B cell (primary cell): ENCODE data around the gene MRM1. TPM values are rescaled to one million over a fixed set of nuclear protein-coding genes. Genes with fewer than 3 reads are reported as not detected.
A peak's percentile ranks its signal among the peaks of the same experiment; 100 is the strongest.

Source experiments
- ATAC-seq: fragments of 200-7000 bp; cut with Tn5 transposase; one replicate; pipeline ENCODE4 v1.10.0; 2021; ENCODE audit warnings: low read depth, mild to moderate bottlenecking, moderate number of reproducible peaks, moderate library complexity
- CTCF ChIA-PET: fragments of 350-600 bp; sonication (Branson Sonifier 250); formaldehyde crosslinking; loops from one replicate; lab custom pipeline; 2021; ENCODE audit warnings: antibody characterized with exemption, inconsistent platforms; lab: Charles Lee
- POLR2A ChIA-PET: fragments of 350-600 bp; sonication (Branson Sonifier 250); formaldehyde crosslinking; loops from one replicate; lab custom pipeline; 2021; ENCODE audit warnings: antibody characterized with exemption; lab: Charles Lee
- DNase-seq: peaks from one replicate; pipeline ENCODE4 v3.0.0; 2013
- H2AFZ ChIP-seq: 2 replicates; pipeline ENCODE4 v1.6.1; 2012; ENCODE audit warnings: mild to moderate bottlenecking, low read depth, low read length; ENCODE audit not compliant: insufficient read depth, poor library complexity, severe bottlenecking
- H3K27ac ChIP-seq, 2 donors: 1 replicate in 1 of 2; 2 replicates in 1 of 2; pipeline ENCODE4 v1.5.1; 2012 to 2013; ENCODE audit warnings: low read length in 2 of 2, mild to moderate bottlenecking in 2 of 2, moderate library complexity in 1 of 2
- H3K27me3 ChIP-seq, 4 experiments: fragments of 200-600 bp in 1 of 4; sonication (generic) in 1 of 4; replicated peaks in 1 of 4; 1 replicate in 2 of 4; 2 replicates in 2 of 4; pipeline versions ENCODE4 v1.6.1 to v1.7.0; 2013 to 2016; ENCODE audit warnings: low read length in 3 of 4, mild to moderate bottlenecking in 2 of 4, mixed read lengths in 1 of 4, moderate library complexity in 1 of 4; ENCODE audit not compliant: insufficient read depth in 4 of 4, control insufficient read depth in 3 of 4; ENCODE audit errors: control extremely low read depth in 1 of 4
- H3K36me3 ChIP-seq, 2 experiments: replicated peaks in 1 of 2; 1 replicate in 1 of 2; 2 replicates in 1 of 2; pipeline versions ENCODE4 v1.6.1 to v1.7.1; 2013; ENCODE audit warnings: low read length in 1 of 2; ENCODE audit not compliant: insufficient read depth in 2 of 2, control insufficient read depth in 1 of 2; ENCODE audit errors: control extremely low read depth in 1 of 2, extremely low read depth in 1 of 2
- H3K4me1 ChIP-seq, 2 donors: fragments of 200-600 bp in 1 of 2; sonication (generic) in 1 of 2; 1 replicate in 1 of 2; 2 replicates in 1 of 2; pipeline versions ENCODE4 v1.5.1 to v1.6.1; 2013 to 2017; ENCODE audit warnings: low read length in 2 of 2; ENCODE audit not compliant: control insufficient read depth in 2 of 2, insufficient read depth in 2 of 2
- H3K4me2 ChIP-seq: replicated peaks from 2 replicates; pipeline ENCODE3; 2012; ENCODE audit warnings: mild to moderate bottlenecking, low read depth, low read length; ENCODE audit not compliant: poor library complexity, severe bottlenecking
- H3K4me3 ChIP-seq, 5 experiments: fragments of 200-600 bp in 1 of 5; sonication (generic) in 1 of 5; 1 replicate in 3 of 5; 2 replicates in 2 of 5; pipeline versions ENCODE4 v1.5.1 to v1.7.0; 2011 to 2016; ENCODE audit warnings: low read length in 4 of 5, mild to moderate bottlenecking in 4 of 5, low read depth in 2 of 5, control low read depth in 1 of 5, moderate library complexity in 1 of 5; ENCODE audit not compliant: insufficient read depth in 1 of 5; ENCODE audit errors: control extremely low read depth in 1 of 5, extremely low read depth in 1 of 5
- H3K79me2 ChIP-seq: fragments of 200-600 bp; sonication (generic); one replicate; pipeline ENCODE4 v1.6.0; 2016; ENCODE audit warnings: low read length; ENCODE audit not compliant: control insufficient read depth, insufficient read depth
- H3K9ac ChIP-seq: fragments of 200-600 bp; sonication (generic); 2 replicates; pipeline ENCODE4 v1.6.1; 2017; ENCODE audit warnings: mild to moderate bottlenecking, low read length, moderate library complexity
- H3K9me3 ChIP-seq, 3 donors: one replicate each; pipeline versions ENCODE4 v1.6.1 to v1.7.1; 2013; ENCODE audit warnings: low read length in 2 of 3; ENCODE audit not compliant: control insufficient read depth in 2 of 3, insufficient read depth in 1 of 3; ENCODE audit errors: control extremely low read depth in 1 of 3
- H4K20me1 ChIP-seq: 2 replicates; pipeline ENCODE4 v1.6.0; 2012; ENCODE audit warnings: mild to moderate bottlenecking, low read length; ENCODE audit not compliant: insufficient read depth, control insufficient read depth, poor library complexity, severe bottlenecking
- H3K27ac Mint-ChIP-seq: one replicate; pipeline ENCODE4 v1.8.0; 2021; ENCODE audit warnings: mixed read lengths
- H3K27me3 Mint-ChIP-seq: one replicate; pipeline ENCODE4 v1.8.0; 2021; ENCODE audit warnings: mixed read lengths
- H3K4me1 Mint-ChIP-seq: one replicate; pipeline ENCODE4 v1.8.0; 2021; ENCODE audit warnings: mixed read lengths
- H3K4me3 Mint-ChIP-seq: one replicate; pipeline ENCODE4 v1.8.0; 2021; ENCODE audit warnings: mixed read lengths
- H3K9me3 Mint-ChIP-seq: one replicate; pipeline ENCODE4 v1.8.0; 2022; ENCODE audit warnings: mixed read lengths; ENCODE audit not compliant: insufficient read depth
- CTCF ChIP-seq: fragments of 200-600 bp; IDR thresholded peaks from one replicate; pipeline ENCODE4 v1.8.0; 2022; ENCODE audit warnings: antibody characterized with exemption, mild to moderate bottlenecking
- EZH2 ChIP-seq: IDR thresholded peaks from 2 replicates; pipeline ENCODE4 v1.6.1; 2012; ENCODE audit warnings: borderline replicate concordance, low read depth, mild to moderate bottlenecking, moderate library complexity, low read length; ENCODE audit not compliant: insufficient read depth, poor library complexity, severe bottlenecking
- WGBS: methylation state at CpG from one replicate; pipeline ENCODE4 v1.1.5; 2013; ENCODE audit warnings: missing lambda C conversion rate; ENCODE audit not compliant: insufficient coverage; 5-methylcytosine and 5-hydroxymethylcytosine counted together
- intact Hi-C: fragments of 100-400 bp; cut with micrococcal nuclease; formaldehyde crosslinking; loops from one replicate; pipeline ENCODE4 v1.10.0; 2022
- polyA plus RNA-seq: library from polyadenylated mRNA; depleted of rRNA; stranded (reverse); fragments of >200 nt; gene quantifications from 2 replicates; pipeline ENCODE4 v1.2.3, GENCODE V29; 2012
- total RNA-seq, 2 donors: library from RNA; stranded (reverse); fragments of 120-200 nt in 1 of 2; gene quantifications; 1 replicate in 1 of 2; 2 replicates in 1 of 2; pipeline versions ENCODE4 v1.2.3 to v1.2.4, GENCODE V29; 2013 to 2022

The MRM1 gene
- total and polyA plus RNA-seq, 2 donors (not counting 1 experiment from before 2014, with no cell fraction given): 9.1 to 14.4 TPM

- H3K4me1 Mint-ChIP-seq: peaks cover 37% of the 10 kb centered on the region
- POLR2A ChIA-PET: interaction anchor here (0.6 to 1.9 kb wide), 5 partner anchors 9 to 802 kb away, joined by 6 to 10 read pairs (median 8); partner anchors contain the start of genes DHRS11, GGNBP2, MYO19 and PIGW
- Histone ChIP-seq H3K4me3 (peak overlapping the region; percentile 13 to 100 (median 90)), H3K79me2 (peaks cover 30% of the 10 kb centered on the region), H3K27me3 (no peaks in the 10 kb centered on the region), H3K27ac (peak overlapping the region; percentile 56 to 69), H3K4me2 (peak overlapping the region; percentile 95), H3K4me1 (peaks cover 11 to 25% of the 10 kb centered on the region in 2 donors), H2AFZ (peak overlapping the region; percentile 92), H3K36me3 (no peaks in the 10 kb centered on the region), H4K20me1 (peaks cover 12% of the 10 kb centered on the region), H3K9ac (peak overlapping the region; percentile 95), H3K9me3 (no peaks in the 10 kb centered on the region)
- intact Hi-C loops: loop anchor here (1.0 kb wide), 5 partner anchors 10 to 347 kb away; partner anchors contain the start of genes AATF and DHRS11
- H3K9me3 Mint-ChIP-seq: no peaks in the 10 kb centered on the region
- TF ChIP-seq EZH2: no peak
- TF ChIP-seq CTCF: no peak
- H3K27me3 Mint-ChIP-seq: no peaks in the 10 kb centered on the region
- 14% methylated on average over 10 of the region's 10 CpGs for WGBS
- peak overlapping the region; percentile 92 for H3K4me3 Mint-ChIP-seq
- CTCF ChIA-PET: interaction anchor here (0.9 to 4.5 kb wide), 9 partner anchors 8 to 547 kb away, joined by 3 to 66 read pairs (median 4); partner anchors contain the start of genes DHRS11, MYO19 and PIGW
- DNase-seq (no peak), ATAC-seq (peak; percentile 13)
- H3K27ac Mint-ChIP-seq: peak overlapping the region; percentile 93
Observed at GRCh38 chr17:36600936-36601302, 464 bp upstream of the MRM1 start.
